ENCODE data around the gene APOOL. TPM values are rescaled to one million over a fixed set of nuclear protein-coding genes. Genes with fewer than 3 reads are reported as not detected.
"Not testable (repeated sequence)": the region's sequence is repeated elsewhere in the genome, so short reads cannot be mapped to it uniquely, and the experiment has no call there.

The APOOL gene, protein sequence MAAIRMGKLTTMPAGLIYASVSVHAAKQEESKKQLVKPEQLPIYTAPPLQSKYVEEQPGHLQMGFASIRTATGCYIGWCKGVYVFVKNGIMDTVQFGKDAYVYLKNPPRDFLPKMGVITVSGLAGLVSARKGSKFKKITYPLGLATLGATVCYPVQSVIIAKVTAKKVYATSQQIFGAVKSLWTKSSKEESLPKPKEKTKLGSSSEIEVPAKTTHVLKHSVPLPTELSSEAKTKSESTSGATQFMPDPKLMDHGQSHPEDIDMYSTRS
- 9.4 TPM for polyA plus RNA-seq (2013, experiment 1 of 4)
- polyA plus RNA-seq (2013, experiment 2 of 4): 8.7 TPM
- polyA plus RNA-seq (2013, experiment 3 of 4): 6.2 TPM
- polyA plus RNA-seq (2013, experiment 4 of 4): 7.8 TPM

DNA sequence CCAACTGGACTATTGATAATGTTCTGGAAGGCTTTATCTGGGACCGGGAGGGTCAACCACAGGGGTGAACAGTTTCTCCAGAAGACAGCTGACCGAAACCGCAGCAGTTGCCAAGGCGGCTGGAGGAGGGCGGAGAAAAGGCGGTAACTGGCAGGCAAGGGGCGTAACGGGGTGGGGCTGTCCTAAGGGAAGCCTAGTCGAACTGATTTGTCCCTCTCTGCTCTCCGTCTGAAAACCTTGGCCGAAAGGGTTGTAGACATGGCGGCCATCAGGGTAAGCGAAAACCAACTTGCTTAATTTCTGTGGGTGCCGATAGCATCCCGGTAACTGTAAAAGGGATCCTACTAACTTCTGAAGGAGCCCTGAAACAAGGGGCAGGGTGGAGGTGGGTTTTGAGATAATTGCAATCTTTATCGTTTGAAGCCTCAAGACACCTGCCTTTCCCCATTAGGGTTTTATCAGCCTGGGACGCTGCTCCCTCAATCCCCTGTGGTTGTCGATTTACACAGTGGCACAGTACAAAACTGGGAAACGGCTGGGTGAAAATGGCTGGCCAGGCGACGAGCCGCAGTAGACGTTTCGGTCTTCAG, at the start of gene APOOL:
TSS of gene APOOL (plus strand) at position 223 of the 590 bp plus-strand sequence. CDS start at position 259, 36 bp downstream.
- H3K36me3 ChIP-seq (ENCODE audit: control insufficient read depth, insufficient read depth, low read length): no peaks in the 10 kb centered on the region
- no peaks in the 10 kb centered on the region for H3K27me3 ChIP-seq (ENCODE audit: control insufficient read depth, insufficient read depth, low read length, poor library complexity, severe bottlenecking)
- H3K9me3 ChIP-seq (ENCODE audit: control insufficient read depth, low read length): no peaks in the 10 kb centered on the region
- peak within 1 kb of the TSS; percentile 66 for H3K4me3 ChIP-seq (ENCODE audit: insufficient read depth, low read depth, low read length)
- H3K27ac ChIP-seq (ENCODE audit: insufficient read depth, low read depth, low read length, poor library complexity, severe bottlenecking): no peak within 1 kb of the TSS
- WGBS, 2 experiments: 0 to 1% methylated on average over 18 to 19 of the region's 24 CpGs
- H3K4me1 ChIP-seq (ENCODE audit: control insufficient read depth, insufficient read depth, low read length): no peaks in the 10 kb centered on the region

DNA sequence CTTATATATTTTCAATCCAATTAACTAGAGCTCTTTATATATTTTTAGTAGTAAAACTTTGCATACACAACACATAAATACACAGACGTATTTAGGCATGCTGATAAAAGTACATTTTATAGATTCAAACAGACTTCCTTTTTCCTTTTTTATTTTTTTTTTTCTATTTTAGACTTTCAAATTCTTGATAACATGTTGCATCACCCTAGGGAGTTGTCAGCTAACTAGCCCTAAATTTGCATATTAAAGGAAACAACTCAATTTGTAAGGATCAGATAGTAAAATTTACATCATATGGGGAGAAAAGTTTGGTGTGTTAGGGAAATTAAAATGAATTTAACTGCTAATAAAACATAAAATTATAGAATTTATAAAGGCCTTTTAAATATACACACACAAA, 47.4 kb upstream of the APOOL start:
- Histone ChIP-seq H3K27me3 (ENCODE audit: control insufficient read depth, insufficient read depth, low read length, poor library complexity, severe bottlenecking) (no peaks in the 10 kb centered on the region), H3K4me3 (ENCODE audit: insufficient read depth, low read depth, low read length) (no peak overlapping the region), H3K27ac (ENCODE audit: insufficient read depth, low read depth, low read length, poor library complexity, severe bottlenecking) (no peak overlapping the region), H3K4me1 (ENCODE audit: control insufficient read depth, insufficient read depth, low read length) (no peaks in the 10 kb centered on the region), H3K9me3 (ENCODE audit: control insufficient read depth, low read length) (no peaks in the 10 kb centered on the region), H3K36me3 (ENCODE audit: control insufficient read depth, insufficient read depth, low read length) (no peaks in the 10 kb centered on the region)
- WGBS, 2 experiments: 67% methylated on average over 1 of the region's 1 CpG; no CpG with 5 or more reads in 1 of the 2 experiments

DNA sequence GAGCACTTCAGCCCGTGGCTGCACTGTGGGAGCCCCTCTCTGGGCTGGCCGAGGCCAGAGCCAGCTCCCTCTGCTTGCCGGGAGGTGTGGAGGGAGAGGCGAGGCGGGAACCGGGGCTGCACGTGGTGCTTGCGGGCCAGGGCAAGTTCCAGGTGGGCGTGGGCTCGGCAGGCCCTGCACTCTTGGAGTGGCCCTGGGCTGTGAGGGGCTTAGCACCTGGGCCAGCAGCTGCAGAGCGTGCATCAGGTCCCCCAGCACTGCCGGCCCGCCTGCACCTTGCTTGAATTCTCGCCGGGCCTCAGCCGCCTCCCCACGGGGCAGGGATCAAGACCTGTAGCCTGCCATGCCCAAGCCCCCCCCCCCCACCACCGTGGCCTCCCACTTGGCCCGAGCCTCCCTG, 28.9 kb upstream of the APOOL start:
- Histone ChIP-seq H3K9me3 (ENCODE audit: control insufficient read depth, low read length) (no peaks in the 10 kb centered on the region), H3K4me1 (ENCODE audit: control insufficient read depth, insufficient read depth, low read length) (no peaks in the 10 kb centered on the region), H3K27me3 (ENCODE audit: control insufficient read depth, insufficient read depth, low read length, poor library complexity, severe bottlenecking) (no peaks in the 10 kb centered on the region), H3K36me3 (ENCODE audit: control insufficient read depth, insufficient read depth, low read length) (no peaks in the 10 kb centered on the region), H3K27ac (ENCODE audit: insufficient read depth, low read depth, low read length, poor library complexity, severe bottlenecking) (no peak overlapping the region), H3K4me3 (ENCODE audit: insufficient read depth, low read depth, low read length) (no peak overlapping the region)
- WGBS, 2 experiments: 94 to 95% methylated on average over 18 to 19 of the region's 19 CpGs

DNA sequence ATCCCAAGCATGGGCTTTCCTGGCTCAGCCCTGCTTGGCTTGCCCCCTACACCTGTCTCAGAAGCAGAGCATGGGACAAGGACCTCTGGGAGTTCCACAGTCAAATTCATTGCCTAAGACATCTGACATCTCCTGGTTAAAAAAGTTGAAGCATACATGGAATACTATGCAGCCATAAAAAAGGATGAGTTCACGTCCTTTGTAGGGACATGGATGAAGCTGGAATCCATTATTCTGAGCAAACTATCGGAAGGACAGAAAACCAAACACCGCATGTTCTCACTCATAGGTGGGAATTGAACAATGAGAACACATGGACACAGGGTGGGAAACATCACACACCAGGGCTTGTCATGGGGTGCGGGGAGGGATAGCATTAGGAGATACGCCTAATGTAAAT, 11.9 kb upstream of the APOOL start:
- 83 to 96% methylated on average over 4 to 5 of the region's 5 CpGs for WGBS, 2 experiments
- not testable (repeated sequence) for H3K9me3 ChIP-seq (ENCODE audit: control insufficient read depth, low read length); H3K4me3 ChIP-seq (ENCODE audit: insufficient read depth, low read depth, low read length); H3K27ac ChIP-seq (ENCODE audit: insufficient read depth, low read depth, low read length, poor library complexity, severe bottlenecking); H3K36me3 ChIP-seq (ENCODE audit: control insufficient read depth, insufficient read depth, low read length); H3K27me3 ChIP-seq (ENCODE audit: control insufficient read depth, insufficient read depth, low read length, poor library complexity, severe bottlenecking); H3K4me1 ChIP-seq (ENCODE audit: control insufficient read depth, insufficient read depth, low read length)

DNA sequence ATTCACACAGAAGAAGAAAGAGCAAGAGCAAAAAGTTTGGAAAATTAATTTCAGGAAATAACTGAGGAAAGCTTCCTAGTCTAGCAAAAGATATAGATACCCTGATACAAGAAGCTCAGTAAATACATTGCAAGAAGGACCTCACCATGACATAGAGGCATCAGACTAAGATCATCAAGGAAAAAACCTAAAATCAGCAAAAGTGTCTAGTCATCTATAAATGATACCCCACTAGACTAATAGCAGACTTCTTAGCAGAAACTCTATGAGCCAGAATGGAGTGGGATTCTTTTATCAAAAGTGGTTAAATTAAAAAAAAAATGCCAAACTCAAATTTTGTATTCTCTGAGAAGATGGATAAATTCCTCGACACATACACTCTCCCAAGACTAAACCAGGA, 10.5 kb upstream of the APOOL start:
- WGBS, 2 experiments: no CpG with 5 or more reads among the region's 1 CpG
- H3K4me1 ChIP-seq (ENCODE audit: control insufficient read depth, insufficient read depth, low read length): no peaks in the 10 kb centered on the region
- no peaks in the 10 kb centered on the region for H3K9me3 ChIP-seq (ENCODE audit: control insufficient read depth, low read length)
- H3K36me3 ChIP-seq (ENCODE audit: control insufficient read depth, insufficient read depth, low read length): no peaks in the 10 kb centered on the region
- no peak overlapping the region for H3K4me3 ChIP-seq (ENCODE audit: insufficient read depth, low read depth, low read length)
- no peaks in the 10 kb centered on the region for H3K27me3 ChIP-seq (ENCODE audit: control insufficient read depth, insufficient read depth, low read length, poor library complexity, severe bottlenecking)
- no peak overlapping the region for H3K27ac ChIP-seq (ENCODE audit: insufficient read depth, low read depth, low read length, poor library complexity, severe bottlenecking)

DNA sequence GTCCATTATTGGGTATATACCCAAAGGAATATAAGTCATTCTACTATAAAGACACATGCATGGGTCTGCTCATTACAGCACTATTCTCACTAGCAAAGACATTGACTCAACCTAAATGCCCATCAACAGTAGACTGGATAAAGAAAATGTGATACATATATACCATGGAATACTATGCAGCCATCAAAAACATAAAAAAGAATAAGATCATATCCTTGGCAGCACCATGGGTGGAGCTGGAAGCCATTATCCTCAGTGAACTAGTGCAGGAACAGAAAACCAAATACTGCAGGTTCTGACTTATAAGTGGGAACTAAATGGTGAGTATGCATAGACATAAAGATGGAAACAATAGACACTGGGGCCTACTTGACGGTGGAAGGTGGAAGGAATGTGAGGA, 2.3 kb upstream of the APOOL start:
- Histone ChIP-seq H3K4me1 (ENCODE audit: control insufficient read depth, insufficient read depth, low read length) (no peaks in the 10 kb centered on the region), H3K4me3 (ENCODE audit: insufficient read depth, low read depth, low read length) (no peak overlapping the region), H3K27me3 (ENCODE audit: control insufficient read depth, insufficient read depth, low read length, poor library complexity, severe bottlenecking) (no peaks in the 10 kb centered on the region), H3K27ac (ENCODE audit: insufficient read depth, low read depth, low read length, poor library complexity, severe bottlenecking) (no peak overlapping the region), H3K36me3 (ENCODE audit: control insufficient read depth, insufficient read depth, low read length) (no peaks in the 10 kb centered on the region), H3K9me3 (ENCODE audit: control insufficient read depth, low read length) (no peaks in the 10 kb centered on the region)
- 92% methylated on average over 1 of the region's 1 CpG; no CpG with 5 or more reads in 1 of the 2 experiments for WGBS, 2 experiments

DNA sequence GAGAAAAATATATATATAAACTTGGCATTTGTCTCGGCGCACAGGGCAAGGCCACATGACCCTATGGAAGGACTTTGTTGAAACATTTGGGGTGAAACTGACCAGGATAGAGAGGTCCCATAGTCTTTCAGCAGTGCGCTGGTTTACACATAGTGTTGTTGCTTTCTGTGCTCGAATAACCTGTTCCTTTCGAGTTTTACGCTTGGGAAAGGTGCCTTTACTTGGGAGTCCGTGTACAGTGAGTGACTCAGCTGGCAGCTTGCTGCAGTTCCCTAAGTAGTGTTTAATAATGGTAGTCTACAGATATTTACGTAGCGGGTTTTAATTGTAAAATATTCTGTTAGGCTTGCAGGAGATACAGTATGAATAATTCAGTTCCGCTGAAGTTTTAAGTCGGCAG, 578 bp downstream of the APOOL start:
- H3K27me3 ChIP-seq (ENCODE audit: control insufficient read depth, insufficient read depth, low read length, poor library complexity, severe bottlenecking): no peaks in the 10 kb centered on the region
- no peaks in the 10 kb centered on the region for H3K4me1 ChIP-seq (ENCODE audit: control insufficient read depth, insufficient read depth, low read length)
- no peaks in the 10 kb centered on the region for H3K36me3 ChIP-seq (ENCODE audit: control insufficient read depth, insufficient read depth, low read length)
- no peak overlapping the region for H3K27ac ChIP-seq (ENCODE audit: insufficient read depth, low read depth, low read length, poor library complexity, severe bottlenecking)
- no peaks in the 10 kb centered on the region for H3K9me3 ChIP-seq (ENCODE audit: control insufficient read depth, low read length)
- peak overlapping the region; percentile 66 for H3K4me3 ChIP-seq (ENCODE audit: insufficient read depth, low read depth, low read length)
- WGBS, 2 experiments: 12 to 16% methylated on average over 11 of the region's 11 CpGs

DNA sequence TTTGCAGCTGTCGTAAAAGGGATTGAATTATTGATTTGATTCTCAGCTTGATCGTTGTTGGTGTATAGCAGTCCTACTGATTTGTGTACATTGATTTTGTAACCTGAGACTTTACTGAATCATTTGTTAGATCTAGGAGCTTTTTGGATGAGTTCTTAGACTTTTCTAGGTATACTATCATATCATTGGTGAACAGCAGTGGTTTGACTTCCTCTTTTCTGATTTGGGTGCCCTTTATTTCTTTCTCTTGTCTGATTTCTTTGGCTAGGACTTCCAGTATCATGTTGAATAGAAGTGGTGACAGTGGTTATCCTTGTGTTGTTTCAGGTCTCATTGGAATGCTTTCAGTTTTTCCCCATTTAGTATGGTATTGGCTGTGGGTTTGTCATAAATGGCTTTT, 8.4 kb downstream of the APOOL start:
- Histone ChIP-seq H3K4me1 (ENCODE audit: control insufficient read depth, insufficient read depth, low read length) (no peaks in the 10 kb centered on the region), H3K27ac (ENCODE audit: insufficient read depth, low read depth, low read length, poor library complexity, severe bottlenecking) (no peak overlapping the region), H3K9me3 (ENCODE audit: control insufficient read depth, low read length) (no peaks in the 10 kb centered on the region), H3K4me3 (ENCODE audit: insufficient read depth, low read depth, low read length) (no peak overlapping the region), H3K36me3 (ENCODE audit: control insufficient read depth, insufficient read depth, low read length) (no peaks in the 10 kb centered on the region), H3K27me3 (ENCODE audit: control insufficient read depth, insufficient read depth, low read length, poor library complexity, severe bottlenecking) (no peaks in the 10 kb centered on the region)
- WGBS, 2 experiments: 89 to 95% methylated on average over 2 of the region's 2 CpGs

DNA sequence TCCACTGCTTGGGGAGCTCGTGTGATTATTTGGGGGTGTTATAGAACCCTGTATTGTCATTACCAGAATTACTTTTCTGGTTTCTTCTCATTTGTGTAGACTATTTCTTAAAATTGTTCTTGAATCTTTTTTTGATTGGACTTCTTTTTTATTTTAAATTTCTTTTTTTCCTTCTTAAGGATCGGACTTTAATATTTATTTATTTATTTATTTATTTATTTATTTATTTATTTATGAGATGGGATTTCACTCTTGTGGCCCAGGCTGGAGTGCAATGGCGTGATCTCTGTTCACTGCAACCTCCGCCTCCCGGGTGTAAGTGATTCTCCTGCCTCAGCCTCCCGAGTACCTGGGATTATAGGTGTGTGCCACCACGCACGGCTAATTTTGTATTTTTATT, 11.7 kb downstream of the APOOL start:
- not testable (repeated sequence) for H3K4me1 ChIP-seq (ENCODE audit: control insufficient read depth, insufficient read depth, low read length); H3K9me3 ChIP-seq (ENCODE audit: control insufficient read depth, low read length); H3K36me3 ChIP-seq (ENCODE audit: control insufficient read depth, insufficient read depth, low read length); H3K27me3 ChIP-seq (ENCODE audit: control insufficient read depth, insufficient read depth, low read length, poor library complexity, severe bottlenecking); H3K4me3 ChIP-seq (ENCODE audit: insufficient read depth, low read depth, low read length); H3K27ac ChIP-seq (ENCODE audit: insufficient read depth, low read depth, low read length, poor library complexity, severe bottlenecking)
- 98 to 99% methylated on average over 6 of the region's 8 CpGs for WGBS, 2 experiments

DNA sequence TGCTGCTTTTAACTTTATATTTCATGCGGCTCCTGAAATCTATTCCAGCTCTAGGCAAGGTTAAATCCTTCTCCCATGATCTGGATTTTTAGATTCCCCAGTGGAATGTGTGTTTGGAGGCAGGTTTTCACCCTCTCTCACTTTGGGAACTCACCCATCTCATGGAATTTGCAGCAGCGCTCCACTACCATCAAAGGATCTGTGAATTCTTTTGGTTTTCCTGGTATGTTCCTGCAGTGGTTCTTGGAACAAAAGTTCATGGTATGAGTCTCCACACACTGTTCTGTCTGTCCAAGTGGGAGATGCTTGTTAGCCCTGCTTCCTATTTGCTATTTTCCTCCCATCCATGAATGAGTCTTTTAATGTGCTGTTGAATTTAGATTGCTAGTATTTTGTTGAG, 14.0 kb downstream of the APOOL start:
- Histone ChIP-seq H3K4me1 (ENCODE audit: control insufficient read depth, insufficient read depth, low read length) (no peaks in the 10 kb centered on the region), H3K36me3 (ENCODE audit: control insufficient read depth, insufficient read depth, low read length) (no peaks in the 10 kb centered on the region), H3K27me3 (ENCODE audit: control insufficient read depth, insufficient read depth, low read length, poor library complexity, severe bottlenecking) (no peaks in the 10 kb centered on the region), H3K9me3 (ENCODE audit: control insufficient read depth, low read length) (no peaks in the 10 kb centered on the region), H3K27ac (ENCODE audit: insufficient read depth, low read depth, low read length, poor library complexity, severe bottlenecking) (no peak overlapping the region), H3K4me3 (ENCODE audit: insufficient read depth, low read depth, low read length) (no peak overlapping the region)
- WGBS, 2 experiments: 87 to 100% methylated on average over 1 to 2 of the region's 2 CpGs

All from ectodermal cell (in vitro differentiated cells).